ENCODE results near the gene CAPS. TPM values are rescaled to one million over a fixed set of nuclear protein-coding genes. Genes with fewer than 3 reads are reported as not detected.

Gene CAPS
- total RNA-seq, 4 donors from 2014 or later: 24.6 to 57.3 (median 38.0) TPM

DNA sequence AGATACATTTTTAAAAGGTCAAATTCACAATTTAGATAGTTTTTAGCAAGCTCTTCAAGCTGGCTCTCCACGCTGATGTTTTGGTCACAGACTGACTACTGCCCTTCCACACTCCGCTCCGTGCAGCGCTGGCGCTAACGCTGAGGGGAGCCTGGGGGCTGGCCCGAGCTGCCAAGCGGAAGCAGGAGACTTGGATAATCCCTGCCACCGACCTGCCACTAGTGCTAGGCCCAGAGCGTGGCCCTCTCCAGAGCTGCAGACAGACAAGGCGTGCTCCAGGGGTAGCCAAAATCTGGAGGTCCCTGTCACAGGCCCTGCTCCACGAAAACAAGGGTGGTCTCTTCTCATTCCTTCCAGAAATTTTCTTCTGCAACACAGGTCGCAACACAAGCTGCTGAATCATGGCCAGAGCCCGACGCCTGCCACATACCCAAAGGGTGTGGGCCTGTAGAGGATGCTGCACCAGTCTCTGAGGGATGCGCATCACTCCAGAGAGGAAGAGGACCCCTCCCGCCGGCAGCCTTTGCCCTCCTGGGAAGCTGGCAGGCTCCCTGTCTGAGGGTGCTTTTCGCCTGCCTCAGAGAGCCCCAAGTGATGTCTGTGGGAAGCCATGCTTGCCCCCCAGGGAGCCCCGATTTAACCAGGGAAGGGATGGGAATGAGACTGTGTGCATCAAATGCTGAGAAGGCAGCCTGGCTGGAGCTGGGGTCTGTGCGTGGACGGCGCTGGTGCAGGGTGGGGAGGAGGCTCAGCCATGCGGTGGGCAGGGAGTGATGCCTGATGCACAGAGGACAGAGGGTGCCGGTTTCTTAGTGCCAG lies 21.6 kb downstream of the CAPS start:
- Histone ChIP-seq H3K4me1 (peaks cover 6 to 30% (median 14%) of the 10 kb centered on the region in 4 donors), H3K4me3 (no peak overlapping the region), H3K9me3 (no peaks in the 10 kb centered on the region), H3K36me3 (peaks cover 0 to 8% (median 3%) of the 10 kb centered on the region in 4 donors), H3K27ac (peak overlapping the region; percentile 59 to 71 (median 64)), H3K27me3 (no peaks in the 10 kb centered on the region)
- TF ChIP-seq POLR2A (IDR thresholded peaks at IDR 0.05) (no peak), POLR2AphosphoS5 (IDR thresholded peaks at IDR 0.05) (no peak), EP300 (IDR thresholded peaks at IDR 0.05; ENCODE audit: low read depth) (no peak)
- TF ChIP-seq, protein P1, sequence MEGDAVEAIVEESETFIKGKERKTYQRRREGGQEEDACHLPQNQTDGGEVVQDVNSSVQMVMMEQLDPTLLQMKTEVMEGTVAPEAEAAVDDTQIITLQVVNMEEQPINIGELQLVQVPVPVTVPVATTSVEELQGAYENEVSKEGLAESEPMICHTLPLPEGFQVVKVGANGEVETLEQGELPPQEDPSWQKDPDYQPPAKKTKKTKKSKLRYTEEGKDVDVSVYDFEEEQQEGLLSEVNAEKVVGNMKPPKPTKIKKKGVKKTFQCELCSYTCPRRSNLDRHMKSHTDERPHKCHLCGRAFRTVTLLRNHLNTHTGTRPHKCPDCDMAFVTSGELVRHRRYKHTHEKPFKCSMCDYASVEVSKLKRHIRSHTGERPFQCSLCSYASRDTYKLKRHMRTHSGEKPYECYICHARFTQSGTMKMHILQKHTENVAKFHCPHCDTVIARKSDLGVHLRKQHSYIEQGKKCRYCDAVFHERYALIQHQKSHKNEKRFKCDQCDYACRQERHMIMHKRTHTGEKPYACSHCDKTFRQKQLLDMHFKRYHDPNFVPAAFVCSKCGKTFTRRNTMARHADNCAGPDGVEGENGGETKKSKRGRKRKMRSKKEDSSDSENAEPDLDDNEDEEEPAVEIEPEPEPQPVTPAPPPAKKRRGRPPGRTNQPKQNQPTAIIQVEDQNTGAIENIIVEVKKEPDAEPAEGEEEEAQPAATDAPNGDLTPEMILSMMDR (IDR thresholded peaks at IDR 0.05): no peak
- in situ Hi-C loops (cut with MboI; ENCODE audit: low pct_ligation_motif_present in 1 of 4, low pct_unique_long_range_greater_than_20kb in 1 of 4, low sequenced_read_pairs in 3 of 4) (no loop called here), intact Hi-C loops (cut with DNase I; ENCODE audit: low total_unique reads) (no loop called here)
- 79% methylated on average over 25 of the region's 25 CpGs; no CpG with 5 or more reads in 1 of the 2 donors for WGBS, 2 donors (ENCODE audit: low coverage in 1 of 2)
- DNase-seq: no peak

DNA sequence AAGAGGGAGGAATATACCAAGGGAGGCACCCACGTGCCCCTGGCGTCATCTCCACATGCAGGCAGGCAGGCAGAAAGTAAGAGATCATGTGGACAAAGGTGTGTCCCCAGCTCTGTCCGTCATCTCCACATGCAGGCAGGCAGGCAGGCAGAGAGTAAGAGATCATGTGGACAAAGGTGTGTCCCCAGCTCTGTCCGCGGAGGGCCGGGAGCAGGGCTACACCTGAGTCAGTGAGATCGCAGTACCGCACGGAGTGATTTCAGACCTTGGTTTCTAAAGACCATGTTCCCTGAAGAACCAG lies 22.2 kb downstream of the CAPS start:
- no peak overlapping the region for H3K4me3 ChIP-seq
- no peaks in the 10 kb centered on the region for H3K9me3 ChIP-seq
- H3K27me3 ChIP-seq: no peaks in the 10 kb centered on the region
- WGBS, 2 donors (ENCODE audit: low coverage in 1 of 2): 95 to 100% methylated on average over 2 to 9 of the region's 9 CpGs
- no peak for DNase-seq
- in situ Hi-C loops (cut with MboI; ENCODE audit: low pct_ligation_motif_present in 1 of 4, low pct_unique_long_range_greater_than_20kb in 1 of 4, low sequenced_read_pairs in 3 of 4) (no loop called here), intact Hi-C loops (cut with DNase I; ENCODE audit: low total_unique reads) (no loop called here)
- peaks cover 6 to 30% (median 14%) of the 10 kb centered on the region in 4 donors for H3K4me1 ChIP-seq
- peaks cover 0 to 12% (median 5%) of the 10 kb centered on the region in 4 donors for H3K36me3 ChIP-seq
- H3K27ac ChIP-seq: peak overlapping the region in 2 of 4 donors; percentile 63 to 65
- no peak for TF ChIP-seq POLR2A (IDR thresholded peaks at IDR 0.05)
- TF ChIP-seq, protein P1 (IDR thresholded peaks at IDR 0.05): no peak

DNA sequence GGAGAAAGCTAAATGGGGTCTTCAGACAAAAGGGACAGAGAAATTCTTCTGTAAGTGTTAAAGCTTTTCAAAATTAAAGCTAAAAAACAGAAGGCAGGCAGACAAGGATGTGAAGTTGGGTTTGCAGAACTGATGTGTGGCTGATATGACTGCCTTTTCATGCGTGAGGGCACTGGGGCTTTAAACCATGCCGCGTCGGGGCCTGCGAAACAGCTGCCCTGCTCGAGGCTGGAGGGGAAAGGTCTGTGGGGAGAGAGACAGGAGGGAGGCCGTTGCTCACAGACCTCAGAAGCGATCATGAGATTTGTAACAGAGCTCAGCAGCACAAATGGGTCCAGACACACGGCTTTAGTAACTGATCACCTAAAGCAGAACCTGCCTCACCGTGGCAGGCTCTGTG lies 23.5 kb downstream of the CAPS start:
- intact Hi-C loops (cut with DNase I; ENCODE audit: low total_unique reads) (no loop called here), in situ Hi-C loops (cut with MboI; ENCODE audit: low pct_ligation_motif_present in 1 of 4, low pct_unique_long_range_greater_than_20kb in 1 of 4, low sequenced_read_pairs in 3 of 4) (no loop called here)
- H3K4me1 ChIP-seq: peaks cover 6 to 39% (median 20%) of the 10 kb centered on the region in 4 donors
- no peaks in the 10 kb centered on the region for H3K9me3 ChIP-seq
- no peak for TF ChIP-seq POLR2AphosphoS5 (IDR thresholded peaks at IDR 0.05)
- TF ChIP-seq EP300 (IDR thresholded peaks at IDR 0.05; ENCODE audit: low read depth): no peak
- no peak for TF ChIP-seq POLR2A (IDR thresholded peaks at IDR 0.05)
- TF ChIP-seq, protein P1 (IDR thresholded peaks at IDR 0.05): no peak
- DNase-seq: no peak
- no peak overlapping the region for H3K27ac ChIP-seq
- H3K27me3 ChIP-seq: no peaks in the 10 kb centered on the region
- 80 to 100% methylated on average over 1 to 10 of the region's 10 CpGs for WGBS, 2 donors (ENCODE audit: low coverage in 1 of 2)
- H3K36me3 ChIP-seq: peaks cover 0 to 12% (median 5%) of the 10 kb centered on the region in 4 donors
- no peak overlapping the region for H3K4me3 ChIP-seq

DNA sequence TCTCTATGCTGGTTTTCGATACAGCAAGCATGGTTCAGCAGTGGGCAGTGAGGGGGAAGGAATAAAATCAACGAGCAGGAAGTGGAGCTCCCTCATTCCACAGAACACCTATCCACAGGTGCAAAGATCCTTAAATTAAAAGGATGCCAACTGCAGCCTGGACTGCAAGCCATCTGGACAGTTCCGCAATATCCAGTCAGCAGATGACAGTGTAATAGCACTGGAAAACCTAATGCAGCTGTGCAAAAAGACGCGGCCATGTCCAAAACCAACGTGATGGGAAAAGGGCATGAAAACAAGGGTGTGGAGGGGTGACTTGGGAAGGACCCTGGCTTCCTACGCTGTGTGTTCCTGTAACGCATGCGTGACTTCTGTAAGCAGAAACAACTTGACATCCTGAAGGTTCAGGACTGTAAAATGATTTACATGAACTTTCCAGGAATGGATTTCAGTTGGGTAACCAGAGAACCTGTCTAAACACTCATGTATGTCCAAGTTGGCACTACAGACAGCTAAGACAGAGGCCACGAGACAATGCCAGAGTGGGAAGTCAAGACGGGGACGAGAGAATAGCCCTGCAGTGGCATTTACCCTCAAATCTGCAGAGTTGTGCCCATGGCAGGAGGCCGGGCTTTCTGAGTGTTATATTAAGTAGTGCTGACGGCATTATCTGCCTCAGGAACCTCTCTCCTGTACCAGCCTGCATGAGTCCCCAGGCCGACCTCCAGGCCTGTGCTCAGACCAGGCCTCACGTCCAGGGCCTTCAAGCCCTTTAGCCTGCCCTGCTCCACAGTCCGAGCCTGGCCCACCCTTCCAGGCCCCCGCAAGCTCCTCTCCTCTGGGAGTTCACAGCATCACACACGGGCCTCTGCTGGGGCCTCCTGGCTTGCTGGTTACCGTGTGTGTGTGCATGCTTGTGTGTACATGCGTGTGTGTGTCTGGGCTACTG lies 26.5 kb downstream of the CAPS start:
- TF ChIP-seq POLR2A (IDR thresholded peaks at IDR 0.05): no peak
- TF ChIP-seq POLR2AphosphoS5 (IDR thresholded peaks at IDR 0.05): no peak
- TF ChIP-seq, protein P1 (IDR thresholded peaks at IDR 0.05): no peak
- no peak for TF ChIP-seq EP300 (IDR thresholded peaks at IDR 0.05; ENCODE audit: low read depth)
- Histone ChIP-seq H3K36me3 (peaks cover 0 to 12% (median 5%) of the 10 kb centered on the region in 4 donors), H3K4me1 (peaks cover 6 to 45% (median 20%) of the 10 kb centered on the region in 4 donors), H3K9me3 (no peaks in the 10 kb centered on the region), H3K27me3 (no peaks in the 10 kb centered on the region), H3K4me3 (no peak overlapping the region), H3K27ac (peak overlapping the region in 1 of 4 donors; percentile 78)
- in situ Hi-C loops (cut with MboI; ENCODE audit: low pct_ligation_motif_present in 1 of 4, low pct_unique_long_range_greater_than_20kb in 1 of 4, low sequenced_read_pairs in 3 of 4) (no loop called here), intact Hi-C loops (cut with DNase I; ENCODE audit: low total_unique reads) (no loop called here)
- no peak for DNase-seq
- 80 to 90% methylated on average over 2 to 21 of the region's 21 CpGs for WGBS, 2 donors (ENCODE audit: low coverage in 1 of 2)
